Retinal pigment epithelial cell (primary cell): ENCODE results near the gene GALNT17.

Source experiments
- DNase-seq: peaks from one replicate; pipeline ENCODE4 v3.0.0-alpha.2; 2010; ENCODE audit warnings: low read depth
- H3K4me3 ChIP-seq: 2 replicates; pipeline ENCODE4 v1.5.1; 2011; ENCODE audit warnings: mild to moderate bottlenecking, low read length, control low read depth, moderate library complexity
- CTCF ChIP-seq: conservative IDR thresholded peaks from 2 replicates; pipeline ENCODE4 v1.5.1; 2011; ENCODE audit warnings: low read depth, low read length, control low read depth, inconsistent platforms

The GALNT17 gene

GRCh38 chr7:71409550-71410157 is 277.7 kb downstream of the GALNT17 start:
- no peak overlapping the region for H3K4me3 ChIP-seq
- no peak for TF ChIP-seq CTCF
- DNase-seq: no peak

GRCh38 chr7:71411475-71411874 is 279.5 kb downstream of the GALNT17 start:
- no peak overlapping the region for H3K4me3 ChIP-seq
- no peak for TF ChIP-seq CTCF
- DNase-seq: no peak

GRCh38 chr7:71414490-71414889 is 282.5 kb downstream of the GALNT17 start:
- no peak for DNase-seq
- H3K4me3 ChIP-seq: no peak overlapping the region
- no peak for TF ChIP-seq CTCF

- H3K4me3 ChIP-seq: no peak overlapping the region
- DNase-seq: no peak
- no peak for TF ChIP-seq CTCF
Observed at GRCh38 chr7:71419546-71420337, 287.8 kb downstream of the GALNT17 start.

GRCh38 chr7:71422104-71422503 is 290.2 kb downstream of the GALNT17 start:
- H3K4me3 ChIP-seq: no peak overlapping the region
- no peak for DNase-seq
- TF ChIP-seq CTCF: no peak

- DNase-seq: no peak
- TF ChIP-seq CTCF: no peak
- no peak overlapping the region for H3K4me3 ChIP-seq
Observed at GRCh38 chr7:71424166-71425035, 292.5 kb downstream of the GALNT17 start.
